Panc1 (cell line): Measurements from ENCODE around the gene ACSBG1.

ENCODE experiments used
- CTCF ChIP-seq: fragments of 450-650 bp; IDR thresholded peaks from 2 replicates; pipeline ENCODE4 v1.5.1; 2017; ENCODE audit warnings: mild to moderate bottlenecking
- POLR2AphosphoS5 ChIP-seq: IDR thresholded peaks from 2 replicates; pipeline ENCODE4 v1.6.1; 2012; ENCODE audit warnings: mild to moderate bottlenecking, low read depth, low read length, moderate library complexity
- TCF7L2 ChIP-seq: IDR thresholded peaks from 2 replicates; pipeline ENCODE4 v1.6.1; 2011; ENCODE audit warnings: mild to moderate bottlenecking, low read depth, low read length, inconsistent platforms

DNA sequence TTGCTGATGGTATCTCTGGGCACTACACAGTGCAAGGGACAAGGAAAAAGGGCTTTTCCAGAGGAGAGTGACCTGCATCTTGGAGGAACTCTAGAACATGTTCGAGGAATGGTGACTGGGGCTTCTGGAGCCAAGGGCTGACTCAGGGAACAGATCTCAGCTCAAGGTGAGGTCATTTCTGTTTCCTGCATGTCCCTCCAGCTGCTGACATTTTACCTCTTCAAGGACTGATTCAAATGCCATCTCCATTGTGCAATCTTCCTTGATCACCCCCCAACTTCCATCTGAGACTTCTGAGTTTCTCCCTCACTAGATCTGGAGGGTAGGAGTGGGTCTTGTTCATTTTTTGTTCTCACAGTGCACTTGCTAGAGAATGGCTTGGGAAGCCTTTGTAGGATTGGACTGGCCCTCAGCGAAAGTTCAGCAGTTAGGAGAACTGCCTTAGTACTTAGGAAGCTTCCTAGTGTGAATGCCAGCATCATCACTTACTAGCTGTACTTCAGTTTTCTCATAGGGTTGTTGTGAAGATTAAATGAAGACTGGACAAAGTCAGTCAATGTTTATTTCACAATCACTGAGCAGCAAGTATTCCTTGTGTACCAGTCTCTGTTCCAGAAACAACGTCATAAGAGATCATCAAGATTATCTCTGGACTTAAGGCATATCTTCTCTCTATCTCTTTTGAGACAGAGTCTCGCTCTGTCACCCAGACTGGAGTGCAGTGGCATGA lies 87.8 kb downstream of the ACSBG1 start:
- TF ChIP-seq CTCF (no peak), POLR2AphosphoS5 (no peak), TCF7L2 (no peak)
